NT2/D1 (cell line): Measurements from ENCODE around the gene ZNF599.

Source experiments
- SUZ12 ChIP-seq: IDR thresholded peaks from 2 replicates; pipeline ENCODE4 v1.6.1; 2011; ENCODE audit not compliant: insufficient read length, insufficient read depth; ENCODE audit errors: extremely low read depth
- YY1 ChIP-seq: IDR thresholded peaks from 2 replicates; pipeline ENCODE4 v1.6.1; 2011; ENCODE audit not compliant: insufficient read length, insufficient read depth
- ZNF274 ChIP-seq: IDR thresholded peaks from 2 replicates; pipeline ENCODE4 v1.6.1; 2011; ENCODE audit warnings: mild to moderate bottlenecking, low read depth, low read length

DNA sequence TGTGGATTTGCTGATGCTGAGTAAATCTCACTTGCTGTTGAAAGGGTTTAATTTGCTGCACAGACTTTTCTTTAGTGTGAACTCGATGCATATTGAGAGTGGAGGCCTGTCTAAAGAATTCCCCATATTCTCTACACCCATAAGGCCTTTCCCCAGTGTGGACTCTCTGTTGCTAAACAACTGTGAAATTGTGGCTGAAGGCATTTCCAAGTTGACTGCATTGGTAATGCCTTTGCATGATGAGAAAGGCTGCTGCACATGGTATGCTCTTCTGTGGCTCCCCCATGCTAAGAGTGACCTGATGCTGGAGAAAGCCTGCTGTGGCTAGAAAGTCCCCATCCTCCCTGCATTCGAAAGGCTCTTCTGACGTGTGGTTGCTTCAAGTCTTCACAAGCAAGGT lies 6.6 kb upstream of the ZNF599 start:
- TF ChIP-seq YY1 (no peak), SUZ12 (no peak), ZNF274 (no peak)
